ENCODE data around the gene DOCK3.

The DOCK3 gene

GRCh38 chr3:51216291-51216690 lies 541.6 kb downstream of the DOCK3 start:
- DNase-seq (ENCODE audit: low spot score): no peak
- in situ Hi-C loops (cut with MboI; ENCODE audit: low sequenced_read_pairs, unreplicated experiment): no loop called here
- no peak for TF ChIP-seq CTCF (IDR thresholded peaks at IDR 0.05; ENCODE audit: borderline replicate concordance, control extremely low read depth, extremely low read depth, insufficient read depth, missing control alignments)

DNA sequence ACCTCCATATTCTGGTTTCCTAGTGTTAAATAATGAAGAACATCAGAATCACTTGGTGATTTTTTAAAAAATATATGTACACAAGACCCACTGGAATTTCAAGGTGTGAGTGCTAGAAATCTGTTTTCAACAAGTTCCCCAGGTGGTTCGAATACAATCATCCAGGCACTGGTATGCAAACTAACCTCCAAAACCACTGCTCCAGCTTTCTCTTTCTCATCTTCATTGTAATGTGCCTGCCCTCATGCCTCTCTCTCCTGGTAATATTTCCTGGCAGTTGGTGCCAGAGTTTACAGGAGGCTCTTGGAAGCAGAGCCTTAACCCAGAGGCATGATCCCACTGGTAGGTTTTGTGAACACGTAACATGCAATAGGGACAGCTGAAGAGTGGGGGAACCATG lies 547.2 kb downstream of the DOCK3 start:
- no peak for DNase-seq (ENCODE audit: low spot score)
- in situ Hi-C loops (cut with MboI; ENCODE audit: low sequenced_read_pairs, unreplicated experiment): no loop called here
- no peak for TF ChIP-seq CTCF (IDR thresholded peaks at IDR 0.05; ENCODE audit: borderline replicate concordance, control extremely low read depth, extremely low read depth, insufficient read depth, missing control alignments)

GRCh38 chr3:51224283-51224682 lies 549.6 kb downstream of the DOCK3 start:
- in situ Hi-C loops (cut with MboI; ENCODE audit: low sequenced_read_pairs, unreplicated experiment): no loop called here
- TF ChIP-seq CTCF (IDR thresholded peaks at IDR 0.05; ENCODE audit: borderline replicate concordance, control extremely low read depth, extremely low read depth, insufficient read depth, missing control alignments): no peak
- DNase-seq (ENCODE audit: low spot score): no peak

DNA sequence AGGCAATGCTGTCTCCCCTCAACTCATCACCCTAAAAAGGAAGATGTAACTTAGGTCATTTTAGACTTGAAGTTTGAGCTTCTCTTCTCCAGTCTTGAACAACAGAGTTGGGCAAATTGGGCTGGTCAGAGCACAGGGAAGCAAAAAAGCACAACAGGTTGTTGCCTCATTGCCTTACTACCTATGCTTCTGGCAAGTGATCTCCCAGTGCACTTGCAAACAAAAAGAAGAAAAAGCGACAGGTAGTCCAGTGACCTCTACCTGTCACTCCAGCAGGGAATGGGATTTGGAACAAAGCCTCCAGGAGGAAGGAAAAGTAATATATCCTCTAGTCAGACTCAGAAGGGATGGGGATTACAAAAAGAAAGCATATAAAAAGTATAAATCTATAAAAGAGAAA lies 550.1 kb downstream of the DOCK3 start:
- no peak for DNase-seq (ENCODE audit: low spot score)
- TF ChIP-seq CTCF (IDR thresholded peaks at IDR 0.05; ENCODE audit: borderline replicate concordance, control extremely low read depth, extremely low read depth, insufficient read depth, missing control alignments): no peak
- in situ Hi-C loops (cut with MboI; ENCODE audit: low sequenced_read_pairs, unreplicated experiment): no loop called here

- DNase-seq (ENCODE audit: low spot score): no peak
- in situ Hi-C loops (cut with MboI; ENCODE audit: low sequenced_read_pairs, unreplicated experiment): no loop called here
Measured at GRCh38 chr3:51242939-51243338, 568.2 kb downstream of the DOCK3 start.

DNA sequence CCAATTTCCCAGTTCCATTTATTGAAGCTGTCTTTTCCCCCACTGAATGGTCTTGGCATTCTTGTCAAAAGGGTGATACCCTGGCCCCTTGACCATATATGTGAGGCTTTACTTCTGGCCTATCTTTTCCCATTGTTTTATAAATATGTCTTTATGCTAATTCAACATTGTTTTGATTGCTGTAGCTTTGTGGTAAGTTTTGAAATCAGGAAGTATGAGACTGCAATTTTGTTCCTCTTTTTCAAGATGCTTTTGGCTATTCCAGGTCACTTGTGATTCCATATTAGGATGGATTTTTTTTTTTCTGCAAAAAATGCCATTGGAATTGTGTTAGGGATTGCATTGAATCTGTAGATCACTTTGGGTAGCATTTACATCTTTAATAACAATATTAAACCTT lies 569.2 kb downstream of the DOCK3 start:
- in situ Hi-C loops (cut with MboI; ENCODE audit: low sequenced_read_pairs, unreplicated experiment): no loop called here
- DNase-seq (ENCODE audit: low spot score): no peak
- no peak for TF ChIP-seq CTCF (IDR thresholded peaks at IDR 0.05; ENCODE audit: borderline replicate concordance, control extremely low read depth, extremely low read depth, insufficient read depth, missing control alignments)

More at GRCh38 chr3:51242939-51243338, 568.2 kb downstream of the DOCK3 start:
- TF ChIP-seq CTCF (IDR thresholded peaks at IDR 0.05; ENCODE audit: borderline replicate concordance, control extremely low read depth, extremely low read depth, insufficient read depth, missing control alignments): no peak

- no peak for TF ChIP-seq CTCF (IDR thresholded peaks at IDR 0.05; ENCODE audit: borderline replicate concordance, control extremely low read depth, extremely low read depth, insufficient read depth, missing control alignments)
- no peak for DNase-seq (ENCODE audit: low spot score)
- in situ Hi-C loops (cut with MboI; ENCODE audit: low sequenced_read_pairs, unreplicated experiment): no loop called here
Measured at GRCh38 chr3:51245867-51246266, 571.1 kb downstream of the DOCK3 start.
